Measurements from ENCODE around the gene SLC22A23.

GRCh38 chr6:3323148-3323547, 133.7 kb downstream of the SLC22A23 start:
- TF ChIP-seq CTCF (IDR thresholded peaks at IDR 0.05; ENCODE audit: insufficient read depth, low read depth, low read length): no peak
- no peak for TF ChIP-seq EZH2 (IDR thresholded peaks at IDR 0.05; ENCODE audit: insufficient read depth, low read length)
